Rectal smooth muscle tissue (tissue), 1 donor: ENCODE data around the gene METTL2B.
A peak's percentile ranks its signal among the peaks of the same experiment; 100 is the strongest.
"Not testable (repeated sequence)": the region's sequence is repeated elsewhere in the genome, so short reads cannot be mapped to it uniquely, and the experiment has no call there.

Experiments used
- H3K27ac ChIP-seq: one replicate; pipeline ENCODE4 v1.7.0; 2013; ENCODE audit warnings: low read depth, low read length, inconsistent platforms
- H3K27me3 ChIP-seq: one replicate; pipeline ENCODE4 v1.7.0; 2013; ENCODE audit warnings: low read length; ENCODE audit not compliant: control insufficient read depth, insufficient read depth
- H3K36me3 ChIP-seq: one replicate; pipeline ENCODE4 v1.7.0; 2013; ENCODE audit warnings: low read length; ENCODE audit not compliant: control insufficient read depth, insufficient read depth
- H3K4me1 ChIP-seq: one replicate; pipeline ENCODE4 v1.7.0; 2013; ENCODE audit warnings: low read length; ENCODE audit not compliant: control insufficient read depth, insufficient read depth
- H3K4me3 ChIP-seq: one replicate; pipeline ENCODE4 v1.7.0; 2013; ENCODE audit warnings: low read length
- H3K9ac ChIP-seq: one replicate; pipeline ENCODE4 v1.7.0; 2013; ENCODE audit warnings: low read length

The METTL2B gene

DNA sequence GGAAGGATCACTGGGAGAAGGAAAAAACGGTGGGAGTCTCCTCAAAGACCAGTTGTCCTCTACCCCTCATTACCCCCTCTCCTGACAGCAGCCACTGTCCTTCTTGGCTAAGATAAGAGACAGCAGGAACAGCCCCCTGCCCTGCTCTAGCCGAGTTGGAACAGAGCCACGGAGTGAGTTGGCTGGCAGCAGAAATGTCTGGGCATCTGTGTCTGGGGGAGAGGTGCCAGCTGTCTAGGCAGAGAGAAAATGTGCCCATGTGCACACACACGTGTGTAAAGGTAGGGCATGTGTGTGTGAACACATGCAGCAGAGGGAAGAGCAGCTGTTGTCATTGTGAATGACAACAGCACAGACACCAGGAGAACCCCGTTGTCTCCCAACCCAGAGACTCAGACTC lies 30.2 kb upstream of the METTL2B start:
- H3K4me1 ChIP-seq, result no peaks in the 10 kb centered on the region
- no peaks in the 10 kb centered on the region for H3K27me3 ChIP-seq
- H3K9ac ChIP-seq, result no peak overlapping the region
- H3K36me3 ChIP-seq, result no peaks in the 10 kb centered on the region
- no peak overlapping the region for H3K27ac ChIP-seq
- H3K4me3 ChIP-seq, result no peak overlapping the region

DNA sequence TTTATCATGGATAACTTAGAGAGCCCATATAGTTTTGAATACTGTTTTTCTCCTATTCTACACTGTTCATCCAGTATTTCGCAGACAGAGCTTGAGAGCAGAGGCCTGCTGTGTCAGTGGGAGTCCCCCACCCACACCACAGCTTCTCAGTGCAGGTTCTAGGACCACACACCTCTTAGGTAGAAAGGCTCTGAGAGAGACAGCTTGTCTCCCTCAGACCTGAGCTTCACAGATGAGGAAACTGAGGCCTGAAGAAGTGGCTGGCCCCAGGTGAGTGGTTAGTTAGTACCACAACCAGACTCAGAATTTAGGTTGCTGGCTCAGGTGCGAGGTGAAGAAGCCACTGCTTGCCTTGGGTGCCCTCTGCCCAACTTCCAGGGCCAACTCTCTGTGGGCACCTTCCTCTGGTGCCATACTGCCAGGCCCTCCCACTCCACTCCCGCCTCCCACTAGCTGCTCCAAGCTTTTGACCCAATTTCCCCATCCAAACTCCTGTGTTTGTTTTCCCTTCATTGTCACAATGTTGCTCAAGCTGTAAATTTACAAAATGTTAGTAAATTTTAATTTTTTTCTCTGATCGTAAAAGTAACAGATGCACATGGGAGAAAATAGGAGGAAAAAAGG lies 28.5 kb upstream of the METTL2B start:
- H3K27ac ChIP-seq, result no peak overlapping the region

DNA sequence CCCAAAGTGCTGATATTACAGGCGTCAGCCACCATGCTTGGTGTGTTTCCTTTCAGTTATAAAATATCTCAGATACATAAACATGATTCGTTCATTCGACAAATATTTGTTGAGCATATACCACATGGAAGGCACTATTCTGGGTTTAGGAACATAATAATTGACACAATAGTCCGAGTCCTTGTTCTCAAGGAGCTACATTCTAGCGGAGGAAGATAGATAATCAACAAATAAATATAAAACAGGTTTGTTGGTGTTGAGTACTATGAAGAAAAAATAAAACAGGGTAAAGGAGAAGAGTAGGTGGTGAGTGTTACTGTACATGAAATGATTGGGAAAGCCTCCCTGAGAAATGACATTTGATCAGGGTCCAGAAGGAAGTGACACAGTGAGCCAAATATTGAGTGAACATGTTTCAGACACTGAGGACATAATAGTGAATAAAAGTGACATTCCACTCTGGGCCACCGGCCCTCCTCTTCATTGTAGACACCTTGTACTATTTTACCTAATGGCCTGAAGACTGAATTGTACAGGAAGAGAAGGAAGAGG lies 27.7 kb upstream of the METTL2B start:
- Histone ChIP-seq H3K9ac (no peak overlapping the region), H3K36me3 (no peaks in the 10 kb centered on the region), H3K27ac (no peak overlapping the region), H3K4me3 (no peak overlapping the region), H3K4me1 (peaks cover 3% of the 10 kb centered on the region), H3K27me3 (no peaks in the 10 kb centered on the region)

More for the DNA sequence above, 28.5 kb upstream of the METTL2B start:
- Histone ChIP-seq H3K9ac (no peak overlapping the region), H3K36me3 (no peaks in the 10 kb centered on the region), H3K27me3 (no peaks in the 10 kb centered on the region), H3K4me1 (no peaks in the 10 kb centered on the region), H3K4me3 (no peak overlapping the region)

DNA sequence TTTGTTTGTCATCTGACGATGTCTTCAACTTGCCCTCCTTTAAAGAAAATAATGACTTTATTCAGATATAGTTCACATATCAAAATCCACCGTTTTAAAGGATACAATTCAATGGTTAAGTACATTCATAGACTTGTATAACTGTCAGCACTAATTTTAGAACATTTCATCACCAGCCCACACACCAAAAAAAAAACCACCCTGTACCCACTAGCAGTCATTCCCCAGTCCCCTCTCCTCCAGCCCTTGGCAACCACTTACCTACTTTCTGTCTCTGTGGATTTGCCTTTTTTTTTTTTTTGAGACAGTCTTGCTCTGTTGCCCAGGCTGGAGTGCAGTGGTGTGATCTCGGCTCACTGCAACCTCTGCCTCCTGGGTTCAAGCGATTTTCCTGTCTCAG lies 26.1 kb upstream of the METTL2B start:
- Histone ChIP-seq H3K4me1 (peaks cover 15% of the 10 kb centered on the region), H3K27me3 (no peaks in the 10 kb centered on the region), H3K36me3 (no peaks in the 10 kb centered on the region), H3K9ac (no peak overlapping the region), H3K4me3 (no peak overlapping the region), H3K27ac (no peak overlapping the region)

DNA sequence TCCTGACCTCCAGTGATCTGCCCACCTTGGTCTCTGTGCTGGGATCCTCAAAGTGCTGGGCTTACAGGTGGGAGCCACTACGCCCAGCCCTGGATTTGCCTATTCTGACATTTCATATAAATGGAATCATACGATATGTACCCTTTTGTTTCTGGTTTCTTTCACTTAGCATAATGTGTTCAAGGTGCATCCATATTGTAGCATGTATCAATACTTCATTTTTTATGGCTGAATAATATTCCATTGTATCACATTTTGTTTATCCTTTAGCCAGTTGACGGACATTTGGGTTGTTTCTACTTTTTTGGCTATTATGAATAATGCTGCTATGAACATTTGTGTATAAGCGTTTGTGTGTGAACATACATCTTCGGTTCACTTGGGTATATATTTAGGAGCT lies 25.6 kb upstream of the METTL2B start:
- H3K9ac ChIP-seq, result no peak overlapping the region
- no peak overlapping the region for H3K27ac ChIP-seq
- H3K27me3 ChIP-seq, result no peaks in the 10 kb centered on the region
- H3K36me3 ChIP-seq, result no peaks in the 10 kb centered on the region
- no peak overlapping the region for H3K4me3 ChIP-seq
- H3K4me1 ChIP-seq, result peaks cover 15% of the 10 kb centered on the region

DNA sequence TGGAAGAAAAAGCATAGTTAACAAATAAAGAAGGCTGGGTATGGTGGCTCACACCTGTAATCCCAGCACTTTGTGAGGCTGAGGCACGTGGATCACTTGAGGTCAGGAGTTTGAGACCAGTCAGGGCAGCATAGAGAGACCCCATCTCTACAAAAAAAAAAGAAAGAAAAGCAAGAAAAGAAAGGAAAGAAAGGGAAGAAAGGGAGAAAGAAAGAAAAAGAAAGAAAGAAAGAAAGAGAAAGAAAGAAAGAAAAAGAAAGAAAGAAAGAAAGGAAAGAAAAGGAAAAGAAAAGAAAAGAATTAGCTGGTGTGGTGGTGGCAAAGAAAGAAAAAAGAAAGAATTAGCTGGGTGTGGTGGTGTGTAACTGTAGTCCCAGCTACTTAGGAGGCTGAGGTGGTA lies 24.0 kb upstream of the METTL2B start:
- Histone ChIP-seq H3K4me1 (peaks cover 15% of the 10 kb centered on the region), H3K36me3 (no peaks in the 10 kb centered on the region), H3K27me3 (no peaks in the 10 kb centered on the region), H3K4me3 (no peak overlapping the region), H3K27ac (no peak overlapping the region), H3K9ac (no peak overlapping the region)

DNA sequence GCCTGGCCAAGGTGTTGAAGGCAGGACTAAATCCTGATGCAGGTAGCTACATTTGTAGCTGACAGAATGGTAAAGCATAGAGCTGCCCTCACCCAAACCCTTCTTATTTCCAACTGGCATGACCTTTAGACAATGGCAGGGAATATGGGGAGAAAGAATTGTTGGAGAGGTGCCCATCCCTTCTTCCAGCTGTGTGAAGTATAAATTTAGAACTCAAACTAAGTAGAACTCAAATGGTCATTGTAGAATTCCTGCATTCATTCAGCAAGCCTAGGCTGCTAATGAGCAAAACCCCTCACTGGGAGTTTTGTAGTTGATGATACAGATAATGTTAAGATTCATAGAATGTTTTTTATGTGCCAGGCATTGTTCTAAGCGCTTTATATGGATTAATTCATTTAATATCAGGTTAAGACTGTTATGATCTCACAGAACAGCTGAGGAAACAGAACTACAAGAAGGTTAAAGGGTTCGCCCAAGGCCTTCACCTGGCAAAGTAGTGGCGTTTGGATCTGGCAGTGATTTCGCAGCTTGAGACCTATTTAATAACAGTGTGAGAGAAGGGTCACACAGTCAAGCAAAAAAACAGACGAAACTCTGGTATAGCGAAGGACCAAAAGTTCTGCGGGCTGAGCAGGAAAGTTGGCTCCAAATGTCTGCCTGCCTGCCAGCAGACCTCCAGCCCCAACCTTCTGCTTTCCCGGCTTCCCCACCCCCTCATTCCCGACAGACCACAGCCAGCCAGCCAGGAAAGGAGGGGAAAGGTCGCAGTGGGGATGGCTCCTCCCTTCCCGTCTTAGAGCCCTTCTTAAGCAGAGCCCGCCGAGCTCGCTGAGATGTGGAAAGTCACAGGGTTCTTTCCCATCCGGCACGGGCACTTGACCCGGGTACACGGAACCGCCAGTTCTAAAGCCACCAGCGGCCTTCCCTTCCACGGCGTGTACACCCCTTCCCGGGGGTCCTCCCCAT lies 22.4 kb upstream of the METTL2B start:
- Histone ChIP-seq H3K4me3 (peak overlapping the region; percentile 44), H3K27ac (peak overlapping the region; percentile 85), H3K36me3 (no peaks in the 10 kb centered on the region), H3K27me3 (no peaks in the 10 kb centered on the region), H3K9ac (peak overlapping the region; percentile 24), H3K4me1 (peaks cover 15% of the 10 kb centered on the region)

DNA sequence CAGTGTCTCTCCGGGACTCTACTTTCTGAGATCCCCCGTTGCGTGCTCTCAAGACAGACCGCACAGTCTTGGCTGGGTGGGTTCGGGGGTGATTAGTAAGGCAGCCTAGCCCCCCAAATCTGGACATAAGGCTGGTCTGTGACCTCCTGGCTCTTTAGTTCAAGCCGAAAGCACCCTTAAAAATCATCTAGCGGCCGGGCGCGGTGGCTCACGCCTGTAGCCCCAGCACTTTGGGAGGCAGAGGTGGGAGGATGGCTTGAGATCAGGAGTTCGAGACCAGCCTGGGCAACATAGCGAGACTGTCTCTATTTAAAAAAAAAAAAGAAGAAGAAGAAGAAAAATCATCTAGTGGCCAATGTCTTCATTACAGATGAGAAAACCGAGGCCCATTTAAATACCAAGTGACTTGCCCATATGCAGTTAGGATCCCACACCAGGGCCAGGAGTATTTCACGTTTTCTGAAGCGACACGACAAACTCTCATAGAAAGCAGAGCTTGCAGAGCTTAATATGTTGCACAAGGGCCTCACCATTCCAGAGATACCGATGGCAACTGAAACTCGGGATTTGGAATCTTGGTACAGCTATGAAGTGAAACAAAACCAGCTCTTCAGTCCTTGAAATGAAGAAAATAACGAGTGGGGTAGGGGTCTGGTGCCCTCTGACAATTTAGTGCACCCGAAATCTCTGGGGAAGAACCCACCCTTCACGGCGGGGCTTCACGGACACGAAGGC lies 21.6 kb upstream of the METTL2B start:
- no peaks in the 10 kb centered on the region for H3K36me3 ChIP-seq
- peaks cover 15% of the 10 kb centered on the region for H3K4me1 ChIP-seq
- peak overlapping the region; percentile 2 for H3K9ac ChIP-seq
- H3K27me3 ChIP-seq, result no peaks in the 10 kb centered on the region
- H3K4me3 ChIP-seq, result peak overlapping the region; percentile 89
- peak overlapping the region; percentile 85 for H3K27ac ChIP-seq

DNA sequence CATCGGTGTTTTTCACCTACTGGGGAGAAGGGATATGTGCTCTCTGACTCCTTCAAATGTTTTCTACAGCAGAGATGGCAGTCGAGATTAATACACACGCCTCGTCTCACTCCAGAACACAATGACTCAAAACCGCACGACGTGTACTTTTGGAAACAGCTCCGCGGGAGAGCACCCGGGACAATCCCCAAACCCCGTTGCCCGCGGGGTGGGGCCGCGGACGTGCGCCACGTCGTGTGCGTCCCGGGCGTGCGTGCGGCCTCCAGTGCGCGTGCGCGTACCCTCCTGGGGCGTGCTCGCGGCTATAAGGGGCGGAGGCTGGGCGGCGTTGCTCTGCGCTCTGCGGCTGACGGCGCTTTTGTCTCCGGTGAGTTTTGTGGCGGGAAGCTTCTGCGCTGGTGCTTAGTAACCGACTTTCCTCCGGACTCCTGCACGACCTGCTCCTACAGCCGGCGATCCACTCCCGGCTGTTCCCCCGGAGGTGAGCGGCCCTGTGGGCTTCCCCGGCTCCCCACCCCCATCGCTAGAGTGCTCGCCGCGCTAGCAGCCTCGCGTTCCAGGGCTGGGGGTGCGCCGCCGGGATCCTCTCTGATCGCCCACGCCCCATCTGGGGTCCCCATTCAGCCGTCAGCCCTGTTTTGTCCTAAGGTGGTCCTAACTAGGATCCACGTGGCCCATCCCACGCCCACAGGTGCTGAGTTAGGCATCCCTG lies 20.8 kb upstream of the METTL2B start, which contains the start of gene HILPDA:
HILPDA (plus strand) TSS at position 336 of the 712 bp plus-strand sequence. CDS start 1,391 bp downstream, outside the sequence.
- H3K27ac ChIP-seq, result peak within 1 kb of the TSS; percentile 85
- peaks cover 15% of the 10 kb centered on the region for H3K4me1 ChIP-seq
- H3K36me3 ChIP-seq, result no peaks in the 10 kb centered on the region
- H3K27me3 ChIP-seq, result no peaks in the 10 kb centered on the region
- peak within 1 kb of the TSS; percentile 25 for H3K9ac ChIP-seq
- peak within 1 kb of the TSS; percentile 89 for H3K4me3 ChIP-seq

DNA sequence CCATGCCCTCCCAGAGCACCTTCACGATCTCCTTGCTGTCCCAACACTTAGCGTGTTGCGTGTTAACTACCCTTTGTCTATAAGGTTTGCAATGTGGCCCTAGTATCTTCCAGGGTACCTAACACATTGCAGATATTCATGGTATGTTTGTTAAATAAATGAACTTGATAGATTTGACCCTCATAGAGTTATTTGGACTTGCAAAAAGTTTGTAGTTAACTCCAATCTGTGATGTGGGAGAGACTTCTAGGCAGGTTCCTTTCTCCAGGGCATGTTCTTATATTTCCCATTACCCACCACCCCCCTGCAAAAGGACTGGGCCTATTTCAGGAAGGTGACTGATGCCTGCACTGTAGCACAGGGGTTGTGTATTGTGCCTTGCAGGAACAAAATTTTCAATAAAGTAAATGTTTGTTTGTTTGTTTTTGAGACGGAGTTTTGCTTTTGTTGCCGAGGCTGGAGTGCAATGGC lies 20.3 kb upstream of the METTL2B start:
- no peaks in the 10 kb centered on the region for H3K27me3 ChIP-seq
- H3K9ac ChIP-seq, result peak overlapping the region; percentile 25
- no peaks in the 10 kb centered on the region for H3K36me3 ChIP-seq
- H3K4me1 ChIP-seq, result peaks cover 15% of the 10 kb centered on the region
- H3K27ac ChIP-seq, result peak overlapping the region; percentile 45
- peak overlapping the region; percentile 89 for H3K4me3 ChIP-seq

DNA sequence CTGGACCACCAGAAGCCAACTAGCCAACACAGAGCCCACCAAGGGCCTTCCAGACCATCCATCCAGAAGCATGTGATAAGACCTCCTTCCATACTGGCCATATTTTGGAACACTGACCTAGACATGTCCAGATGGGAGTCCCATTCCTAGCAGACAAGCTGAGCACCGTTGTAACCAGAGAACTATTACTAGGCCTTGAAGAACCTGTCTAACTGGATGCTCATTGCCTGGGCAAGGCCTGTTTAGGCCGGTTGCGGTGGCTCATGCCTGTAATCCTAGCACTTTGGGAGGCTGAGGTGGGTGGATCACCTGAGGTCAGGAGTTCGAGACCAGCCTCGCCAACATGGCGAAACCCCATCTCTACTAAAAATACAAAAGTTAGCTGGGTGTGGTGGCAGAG lies 19.2 kb upstream of the METTL2B start:
- peaks cover 15% of the 10 kb centered on the region for H3K4me1 ChIP-seq
- H3K36me3 ChIP-seq, H3K27ac ChIP-seq, H3K4me3 ChIP-seq, H3K27me3 ChIP-seq, H3K9ac ChIP-seq: not testable (repeated sequence)
